M059J (cell line): ENCODE results near the gene TRPM8. TPM values are rescaled to one million over a fixed set of nuclear protein-coding genes. Genes with fewer than 3 reads are reported as not detected.

Source experiments
- DNase-seq: peaks from one replicate; pipeline ENCODE4 v3.0.0-alpha.2; 2012; ENCODE audit warnings: low read depth
- total RNA-seq: library from RNA; depleted of rRNA; stranded (reverse); fragments of >200 nt; shearing (Covaris generic); gene quantifications from 2 replicates; pipeline ENCODE4 v1.2.3, GENCODE V29; 2014; rRNA removed

Gene TRPM8
- total RNA-seq, 1 experiment from 2014 or later: 4.2 TPM

DNA sequence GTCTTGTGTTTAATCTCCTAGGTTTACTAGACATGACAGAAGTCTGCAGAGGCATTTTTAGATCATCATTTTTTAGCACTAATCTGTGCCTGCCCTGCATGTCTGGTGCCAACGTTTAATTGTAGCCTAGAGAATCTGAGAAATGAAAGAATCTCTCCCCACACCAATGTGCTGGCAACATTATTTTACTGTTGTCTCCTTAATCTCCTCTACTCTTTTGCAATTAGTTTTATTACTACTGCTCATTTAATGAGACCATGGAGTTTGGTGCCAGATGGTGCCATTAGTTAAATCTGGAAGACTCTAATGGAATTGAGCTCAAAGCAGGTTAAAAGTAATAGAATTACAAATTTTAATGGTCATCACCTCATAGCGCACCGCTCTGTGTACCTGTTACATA, 129.3 kb downstream of the TRPM8 start:
- no peak for DNase-seq

DNA sequence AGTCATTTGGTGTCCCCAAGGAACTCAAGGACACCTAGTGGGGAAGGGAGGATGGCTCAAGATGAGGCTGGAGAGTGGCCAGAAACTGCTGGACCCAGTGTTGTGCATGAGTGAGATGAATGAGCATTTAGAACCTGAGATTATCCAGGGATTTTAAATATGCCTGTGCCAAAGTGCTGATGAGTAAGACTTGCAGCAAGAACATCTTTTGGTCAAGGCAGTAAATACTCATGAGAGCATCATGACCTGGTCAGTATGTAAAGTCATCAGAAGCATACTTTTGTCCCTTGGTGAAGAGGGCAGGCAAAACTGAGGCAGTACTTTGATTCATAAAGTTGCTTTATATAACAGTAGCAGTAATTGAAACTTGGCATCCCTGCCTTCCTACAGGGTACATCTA, 130.2 kb downstream of the TRPM8 start:
- peak; percentile 43 for DNase-seq

DNA sequence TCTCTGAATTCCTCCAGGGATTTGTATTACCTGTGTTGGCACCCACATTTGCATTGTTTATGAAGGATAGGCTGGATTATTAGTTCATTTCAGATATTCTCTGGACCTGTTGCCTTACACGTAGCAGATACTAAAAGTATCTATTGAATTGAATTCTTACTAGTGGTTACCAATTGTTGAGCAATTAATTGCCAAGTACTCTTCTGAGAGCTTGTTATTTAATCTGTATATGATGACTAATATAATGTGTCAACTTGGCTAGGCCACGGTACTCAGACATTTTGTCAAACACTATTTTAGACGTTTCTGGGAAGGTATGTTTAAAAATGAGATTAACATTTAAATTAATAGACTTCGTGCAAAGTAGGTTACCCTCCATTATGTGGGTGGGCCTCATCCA, 130.9 kb downstream of the TRPM8 start:
- no peak for DNase-seq

DNA sequence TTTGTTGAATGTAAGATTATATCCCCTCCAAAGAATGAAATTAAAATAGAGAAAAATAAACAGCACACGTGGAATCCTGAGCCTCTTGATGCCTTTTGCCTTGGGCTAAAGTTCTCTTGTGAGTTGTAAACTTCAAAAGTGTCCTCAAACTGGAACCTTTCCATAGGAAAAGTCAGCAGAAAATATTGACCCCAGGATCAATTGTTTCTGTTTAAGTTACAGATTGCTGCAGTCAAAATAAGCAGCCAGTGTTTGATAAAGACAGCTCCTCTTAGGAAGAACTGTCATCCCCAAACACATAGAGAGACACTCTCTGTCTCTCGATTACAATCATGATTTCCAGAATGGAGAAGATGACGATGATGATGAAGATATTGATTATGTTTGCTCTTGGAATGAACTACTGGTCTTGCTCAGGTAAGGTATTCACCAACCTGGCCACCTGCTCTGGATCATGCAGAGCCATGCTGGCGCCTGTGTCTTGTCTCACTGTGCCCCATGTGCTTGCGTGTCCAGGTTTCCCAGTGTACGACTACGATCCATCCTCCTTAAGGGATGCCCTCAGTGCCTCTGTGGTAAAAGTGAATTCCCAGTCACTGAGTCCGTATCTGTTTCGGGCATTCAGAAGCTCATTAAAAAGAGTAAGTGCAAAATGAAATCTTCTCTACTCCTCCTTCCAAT, 133.4 kb downstream of the TRPM8 start, which contains the start of gene SPP2:
Gene SPP2, plus strand, starts transcription at position 248 of the 681 bp plus-strand sequence. Its CDS starts 85 bp downstream, at position 333.
- DNase-seq: peak; percentile 37

DNA sequence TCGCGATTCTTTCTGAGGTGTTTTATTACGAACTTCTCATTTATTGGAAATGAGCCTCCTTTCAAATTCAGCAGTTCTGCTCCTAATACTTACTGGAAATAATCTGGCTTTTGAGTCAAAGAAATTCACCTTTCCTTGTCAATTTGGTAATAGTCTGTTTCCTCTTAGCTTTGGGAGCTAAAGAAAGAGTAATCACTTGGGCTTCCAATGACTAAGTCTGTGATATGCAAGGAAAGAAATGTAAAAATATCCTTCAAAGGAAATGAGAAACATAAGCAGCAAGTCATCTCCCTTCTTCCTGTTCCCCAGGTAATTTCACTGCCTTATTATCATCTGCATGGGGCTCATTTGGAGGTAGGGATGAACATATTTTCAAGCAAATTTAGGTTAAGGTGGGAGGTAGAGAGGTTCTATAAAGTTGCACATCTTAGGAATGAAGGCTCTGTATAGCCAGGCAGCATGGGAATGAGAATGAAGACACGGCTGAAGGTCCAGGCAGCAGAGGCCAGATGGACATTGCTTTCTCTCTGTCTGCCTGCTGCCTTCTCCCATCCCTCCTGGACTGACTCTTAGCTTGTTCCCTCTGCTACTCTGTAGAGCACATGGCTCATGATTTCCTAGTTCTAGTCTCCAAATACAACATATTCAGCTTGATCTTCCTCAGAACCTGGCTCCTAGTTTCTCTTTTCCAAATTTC, 134.3 kb downstream of the TRPM8 start:
- DNase-seq: peak; percentile 34

DNA sequence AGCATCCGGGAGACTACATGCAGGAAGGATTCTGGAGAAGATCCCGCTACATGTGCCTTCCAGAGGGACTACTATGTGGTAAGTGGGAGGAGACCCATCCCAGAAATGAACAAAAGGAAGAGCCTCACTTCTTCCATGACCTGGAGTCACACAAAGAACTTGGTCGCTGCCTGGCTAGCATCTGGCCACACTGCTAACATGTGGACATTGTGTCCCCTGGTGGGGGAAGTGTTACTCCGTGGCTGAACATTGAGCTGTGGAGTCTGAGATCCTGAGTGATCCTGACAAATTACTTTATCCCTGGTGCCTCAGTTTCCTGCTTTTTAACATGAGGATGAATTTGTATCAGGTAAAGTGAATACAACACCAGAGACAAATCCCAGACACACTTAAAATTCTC, 141.7 kb downstream of the TRPM8 start:
- no peak for DNase-seq

DNA sequence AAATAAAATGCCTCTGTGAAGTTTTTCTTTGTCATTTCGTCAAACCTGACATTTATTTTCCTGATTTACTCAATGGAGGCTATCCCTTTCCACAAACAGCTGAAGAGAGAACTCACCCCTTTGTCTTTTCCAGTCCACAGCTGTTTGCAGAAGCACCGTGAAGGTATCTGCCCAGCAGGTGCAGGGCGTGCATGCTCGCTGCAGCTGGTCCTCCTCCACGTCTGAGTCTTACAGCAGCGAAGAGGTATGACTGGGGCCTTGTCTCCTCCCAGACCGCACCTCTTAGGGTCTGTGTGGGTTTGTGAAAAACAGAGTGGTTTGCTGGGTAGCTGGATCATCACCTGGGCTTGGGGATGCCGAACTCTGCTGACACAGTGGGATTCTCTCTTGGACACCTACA, 143.1 kb downstream of the TRPM8 start:
- no peak for DNase-seq

DNA sequence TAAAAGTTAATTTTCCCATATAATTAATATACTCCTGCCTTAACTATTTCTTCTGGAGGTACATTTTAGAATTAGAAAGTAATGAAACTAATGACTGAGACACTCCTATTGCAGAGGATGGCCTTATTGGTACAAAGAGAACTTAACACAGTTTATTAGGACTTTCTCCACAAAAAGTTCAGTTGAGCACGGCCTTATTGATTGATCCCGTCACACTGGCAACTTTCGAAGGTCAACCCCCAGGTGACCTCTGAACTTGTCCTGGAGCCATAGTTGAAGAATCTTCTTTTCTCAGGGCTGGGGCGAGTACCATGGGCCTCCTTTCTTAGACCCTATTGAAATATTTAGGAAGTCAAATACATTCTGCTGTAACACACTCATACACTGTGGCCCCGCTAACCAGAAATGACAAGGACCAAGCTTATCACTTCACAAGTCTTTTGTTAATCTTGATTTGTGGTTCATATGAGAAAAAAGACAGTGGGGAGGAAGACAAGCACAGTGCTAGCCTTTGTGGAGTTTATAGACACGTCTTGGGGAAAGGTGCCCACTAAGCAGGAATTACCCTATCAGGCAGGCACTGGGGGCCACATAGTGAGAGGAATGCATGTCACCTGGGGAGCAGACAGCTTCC, 144.6 kb downstream of the TRPM8 start:
- no peak for DNase-seq

DNA sequence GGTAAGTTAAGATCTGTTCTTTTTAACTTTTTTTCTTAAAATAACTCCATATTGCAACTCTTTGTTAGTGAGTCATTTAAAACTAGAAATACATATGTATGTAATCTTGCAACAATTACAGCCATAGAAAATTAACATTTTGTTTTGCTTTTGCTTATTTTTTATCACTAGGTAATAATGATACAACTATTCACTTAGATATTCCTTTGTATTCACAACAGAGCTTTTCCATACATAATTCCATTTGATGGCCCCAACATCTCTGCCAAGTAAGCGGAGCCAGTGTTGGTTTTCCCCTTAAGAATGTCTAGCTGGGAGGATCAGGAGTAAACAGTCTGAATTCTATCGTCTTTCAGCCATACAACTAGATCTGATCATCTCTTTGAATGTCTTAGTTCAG, 149.4 kb downstream of the TRPM8 start:
- DNase-seq: no peak

Other genes starting within 250 kb of the TRPM8 start
- gene UGT1A9, start 245.5 kb upstream of the TRPM8 start, total RNA-seq: 0.07 TPM in 1 of 2 replicates, not detected in the other
- gene UGT1A7, start 235.5 kb upstream of the TRPM8 start, total RNA-seq: not detected in 2 replicates
- 0.54 TPM in 1 of 2 replicates, not detected in the other for gene UGT1A6, start 224.5 kb upstream of the TRPM8 start, total RNA-seq
- gene UGT1A5, start 204.5 kb upstream of the TRPM8 start, total RNA-seq: not detected in 2 replicates
- gene UGT1A4, start 198.6 kb upstream of the TRPM8 start, total RNA-seq: not detected in 2 replicates
- gene UGT1A3, start 188.3 kb upstream of the TRPM8 start, total RNA-seq: not detected in 2 replicates
- gene UGT1A1, start 157.1 kb upstream of the TRPM8 start, total RNA-seq: not detected in 2 replicates
- not detected in 2 replicates for gene MROH2A, start 139.0 kb upstream of the TRPM8 start, total RNA-seq
- 58.4 and 80.4 TPM in 2 replicates for gene HJURP, start 62.8 kb upstream of the TRPM8 start, total RNA-seq
- 0.27 TPM in 1 of 2 replicates, not detected in the other for gene SPP2, start 133.3 kb downstream of the TRPM8 start, total RNA-seq